Hematopoietic multipotent progenitor cell (in vitro differentiated cells): Measurements from ENCODE around the gene LSAMP. TPM values are rescaled to one million over a fixed set of nuclear protein-coding genes. Genes with fewer than 3 reads are reported as not detected.
"Not testable (repeated sequence)": the region's sequence is repeated elsewhere in the genome, so short reads cannot be mapped to it uniquely, and the experiment has no call there.

ENCODE experiments used
- DNase-seq, 3 donors: peaks; one replicate each; pipeline ENCODE4 v3.0.0-alpha.2; 2011 to 2015; ENCODE audit warnings: low read depth in 2 of 3, low spot score in 2 of 3
- total RNA-seq: library from RNA; depleted of rRNA; stranded (reverse); fragments of >200 nt; gene quantifications from one replicate; pipeline ENCODE4 v1.2.3, GENCODE V29; 2012

Gene LSAMP
- total RNA-seq, 1 donor = 0.27 TPM

- no peak for DNase-seq
Observed at GRCh38 chr3:116253511-116253910, 191.8 kb downstream of the LSAMP start.

- no peak for DNase-seq
Observed at GRCh38 chr3:116247605-116248004, 197.7 kb downstream of the LSAMP start.

GRCh38 chr3:116246406-116246980 is 198.8 kb downstream of the LSAMP start:
- DNase-seq = no peak

- no peak for DNase-seq
Observed at GRCh38 chr3:116242825-116243224, 202.5 kb downstream of the LSAMP start.

- DNase-seq = no peak
Observed at GRCh38 chr3:116241677-116242076, 203.6 kb downstream of the LSAMP start.

- no peak for DNase-seq
Observed at GRCh38 chr3:116240261-116240660, 205.0 kb downstream of the LSAMP start.

- DNase-seq = no peak
Observed at GRCh38 chr3:116238846-116239565, 206.3 kb downstream of the LSAMP start.

- no peak for DNase-seq
Observed at GRCh38 chr3:116233711-116234357, 211.5 kb downstream of the LSAMP start.

GRCh38 chr3:116230431-116231020 is 214.8 kb downstream of the LSAMP start:
- no peak for DNase-seq

- DNase-seq = no peak
Observed at GRCh38 chr3:116226266-116226665, 219.0 kb downstream of the LSAMP start.

GRCh38 chr3:116216761-116217160 is 228.5 kb downstream of the LSAMP start:
- DNase-seq = no peak

GRCh38 chr3:116211901-116212300 is 233.4 kb downstream of the LSAMP start:
- no peak for DNase-seq

GRCh38 chr3:116208830-116209229 is 236.5 kb downstream of the LSAMP start:
- not testable (repeated sequence) for DNase-seq

- DNase-seq = no peak
Observed at GRCh38 chr3:116200956-116201690, 244.2 kb downstream of the LSAMP start.

- DNase-seq = no peak
Observed at GRCh38 chr3:116199063-116199462, 246.2 kb downstream of the LSAMP start.

GRCh38 chr3:116198087-116198486 is 247.2 kb downstream of the LSAMP start:
- DNase-seq = no peak

- no peak for DNase-seq
Observed at GRCh38 chr3:116192464-116192863, 252.8 kb downstream of the LSAMP start.

- no peak for DNase-seq
Observed at GRCh38 chr3:116191409-116191808, 253.9 kb downstream of the LSAMP start.

- DNase-seq = no peak
Observed at GRCh38 chr3:116190095-116190494, 255.2 kb downstream of the LSAMP start.

- DNase-seq = no peak
Observed at GRCh38 chr3:116188231-116188785, 257.0 kb downstream of the LSAMP start.

- no peak for DNase-seq
Observed at GRCh38 chr3:116186049-116186448, 259.2 kb downstream of the LSAMP start.
